LNCaP clone FGC (cell line): ENCODE measurements around the gene RAP1GAP2.

Source experiments
- DNase-seq: peaks from one replicate; pipeline ENCODE4 v3.0.0-alpha.2; 2011; ENCODE audit warnings: low read depth
- H3K4me3 ChIP-seq: 2 replicates; pipeline ENCODE4 v1.5.1; 2011; ENCODE audit warnings: mild to moderate bottlenecking, low read depth, low read length, control low read depth
- TF ChIP-seq, protein P1 (sequence below): IDR thresholded peaks from 2 replicates; pipeline ENCODE4 v1.5.1; 2012; ENCODE audit warnings: mild to moderate bottlenecking; ENCODE audit not compliant: control insufficient read depth, insufficient read depth; ENCODE audit errors: extremely low read depth

The RAP1GAP2 gene

DNA sequence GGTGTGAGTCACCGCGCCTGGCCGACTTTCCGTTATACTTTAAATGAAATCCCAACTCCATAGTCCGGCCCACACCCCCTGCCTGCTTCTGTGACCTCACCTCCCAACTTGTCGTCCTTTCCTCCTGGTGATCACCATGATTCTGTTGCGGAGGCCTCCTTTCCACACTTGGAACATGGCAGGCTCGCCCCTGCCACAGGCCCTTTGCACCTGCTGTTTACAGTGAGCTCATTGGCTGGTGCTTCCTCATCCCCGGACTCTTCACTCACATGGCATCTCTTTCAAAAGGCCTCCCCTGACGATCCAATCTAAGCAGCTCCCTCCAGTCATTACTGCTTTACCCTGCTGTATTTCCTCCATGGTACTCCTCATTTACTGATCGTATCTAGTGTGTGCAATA lies 64.6 kb downstream of the RAP1GAP2 start:
- TF ChIP-seq, protein P1, sequence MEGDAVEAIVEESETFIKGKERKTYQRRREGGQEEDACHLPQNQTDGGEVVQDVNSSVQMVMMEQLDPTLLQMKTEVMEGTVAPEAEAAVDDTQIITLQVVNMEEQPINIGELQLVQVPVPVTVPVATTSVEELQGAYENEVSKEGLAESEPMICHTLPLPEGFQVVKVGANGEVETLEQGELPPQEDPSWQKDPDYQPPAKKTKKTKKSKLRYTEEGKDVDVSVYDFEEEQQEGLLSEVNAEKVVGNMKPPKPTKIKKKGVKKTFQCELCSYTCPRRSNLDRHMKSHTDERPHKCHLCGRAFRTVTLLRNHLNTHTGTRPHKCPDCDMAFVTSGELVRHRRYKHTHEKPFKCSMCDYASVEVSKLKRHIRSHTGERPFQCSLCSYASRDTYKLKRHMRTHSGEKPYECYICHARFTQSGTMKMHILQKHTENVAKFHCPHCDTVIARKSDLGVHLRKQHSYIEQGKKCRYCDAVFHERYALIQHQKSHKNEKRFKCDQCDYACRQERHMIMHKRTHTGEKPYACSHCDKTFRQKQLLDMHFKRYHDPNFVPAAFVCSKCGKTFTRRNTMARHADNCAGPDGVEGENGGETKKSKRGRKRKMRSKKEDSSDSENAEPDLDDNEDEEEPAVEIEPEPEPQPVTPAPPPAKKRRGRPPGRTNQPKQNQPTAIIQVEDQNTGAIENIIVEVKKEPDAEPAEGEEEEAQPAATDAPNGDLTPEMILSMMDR = no peak
- no peak overlapping the region for H3K4me3 ChIP-seq
- no peak for DNase-seq

DNA sequence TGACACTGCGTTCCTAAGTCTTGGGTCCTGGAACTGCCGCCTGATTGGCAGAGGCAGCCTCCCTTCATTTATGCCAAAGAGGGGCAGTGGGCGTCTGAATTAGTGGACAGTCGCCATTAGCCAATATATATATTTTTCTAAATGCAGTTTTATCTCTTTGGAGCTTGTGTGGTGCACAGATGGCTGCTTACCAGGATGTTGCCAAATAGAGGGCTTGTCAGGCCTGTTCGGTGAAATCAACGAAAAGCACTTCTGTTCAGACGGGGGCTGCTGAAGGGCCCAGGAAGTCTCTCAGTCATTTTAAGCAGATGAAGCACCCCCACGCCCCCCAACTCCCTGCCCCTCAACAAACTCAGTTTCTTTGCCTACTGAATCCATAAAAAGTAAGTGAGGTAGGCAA lies 66.0 kb downstream of the RAP1GAP2 start:
- no peak overlapping the region for H3K4me3 ChIP-seq
- no peak for DNase-seq
- TF ChIP-seq, protein P1 = no peak

GRCh38 chr17:2863204-2863603 lies 67.0 kb downstream of the RAP1GAP2 start:
- TF ChIP-seq, protein P1 = no peak
- DNase-seq = no peak
- H3K4me3 ChIP-seq = no peak overlapping the region

GRCh38 chr17:2865228-2865627 lies 69.0 kb downstream of the RAP1GAP2 start:
- no peak for DNase-seq
- H3K4me3 ChIP-seq = no peak overlapping the region
- TF ChIP-seq, protein P1 = no peak

DNA sequence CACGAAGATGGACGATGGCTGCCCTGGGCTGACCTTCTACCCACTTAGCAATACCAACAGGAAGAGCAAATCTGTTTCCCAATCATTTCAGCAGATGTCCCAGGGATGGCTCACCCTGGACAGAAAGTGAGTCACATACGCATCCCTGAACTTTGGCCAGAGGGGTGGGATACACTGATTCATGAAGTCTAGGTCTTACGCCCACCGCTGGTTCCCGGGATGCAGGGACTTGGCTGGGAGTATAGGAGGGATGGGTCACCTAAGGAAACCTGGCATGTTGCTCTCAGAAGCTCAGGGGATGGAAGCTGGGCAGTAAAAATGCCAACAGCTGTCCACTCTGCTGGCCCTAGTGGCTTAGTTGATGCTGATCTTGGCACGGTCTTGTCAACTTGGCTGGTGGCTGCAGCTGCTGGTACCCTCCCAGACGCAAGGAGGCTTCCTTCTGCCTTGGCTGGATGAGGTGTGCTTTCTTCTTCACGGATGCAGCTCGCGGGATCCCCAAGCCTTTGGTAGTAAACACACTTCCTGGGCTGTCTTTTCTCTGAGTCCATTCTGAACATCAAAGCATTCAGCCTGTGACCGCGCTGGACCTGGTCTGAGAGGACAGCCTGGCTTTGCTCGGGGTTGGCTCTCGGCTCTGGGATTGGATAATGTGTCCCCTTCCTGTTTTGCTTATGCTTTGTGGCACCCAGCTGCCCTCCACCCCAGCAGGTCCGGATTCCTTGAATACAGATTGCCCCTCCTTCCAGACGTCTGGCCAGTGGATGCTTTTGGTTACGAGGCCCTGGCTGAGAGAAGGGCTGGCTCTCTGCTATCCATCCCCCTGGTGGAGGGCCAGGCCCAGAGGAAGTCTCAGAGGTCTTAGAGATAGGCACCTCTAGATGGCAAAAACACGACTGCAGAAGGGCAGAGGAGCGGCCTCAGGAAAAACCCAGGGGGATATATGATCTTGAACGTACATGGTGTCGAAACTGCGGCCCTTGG lies 71.5 kb downstream of the RAP1GAP2 start:
- H3K4me3 ChIP-seq = no peak overlapping the region
- no peak for DNase-seq
- TF ChIP-seq, protein P1 = no peak

- TF ChIP-seq, protein P1 = no peak
- no peak overlapping the region for H3K4me3 ChIP-seq
- DNase-seq = no peak
These were observed 73.4 kb downstream of the RAP1GAP2 start for GRCh38 chr17:2869604-2870003.
